Smooth muscle cell (in vitro differentiated cells): ENCODE measurements around the gene IL1RAPL2. TPM values are rescaled to one million over a fixed set of nuclear protein-coding genes. Genes with fewer than 3 reads are reported as not detected.

Source experiments
- DNase-seq: peaks from one replicate; lab custom pipeline; 2025; ENCODE audit not compliant: unreplicated experiment; lab: John Stamatoyannopoulos, UW
- H2AFZ ChIP-seq: fragments of 200-600 bp; sonication (generic); 2 replicates; pipeline ENCODE4 v1.6.0; 2016; ENCODE audit warnings: antibody characterized with exemption, low read depth, mild to moderate bottlenecking
- H3F3A ChIP-seq: fragments of 200-600 bp; sonication (generic); 2 replicates; pipeline ENCODE4 v1.6.0; 2017; ENCODE audit warnings: antibody characterized with exemption, low read depth
- H3K27ac ChIP-seq: fragments of 200-600 bp; sonication (generic); 2 replicates; pipeline ENCODE4 v1.5.1; 2016; ENCODE audit warnings: low read depth, mild to moderate bottlenecking
- H3K27me3 ChIP-seq: fragments of 200-600 bp; sonication (generic); 2 replicates; pipeline ENCODE4 v1.6.1; 2016; ENCODE audit warnings: low read depth, mild to moderate bottlenecking
- H3K36me3 ChIP-seq: fragments of 200-600 bp; sonication (generic); 2 replicates; pipeline ENCODE4 v1.5.1; 2016; ENCODE audit warnings: low read depth
- H3K4me1 ChIP-seq: fragments of 200-600 bp; sonication (generic); 2 replicates; pipeline ENCODE4 v1.5.1; 2016; ENCODE audit warnings: low read depth
- H3K4me2 ChIP-seq: fragments of 200-600 bp; sonication (generic); 2 replicates; pipeline ENCODE4 v1.6.0; 2016; ENCODE audit warnings: mild to moderate bottlenecking
- H3K4me3 ChIP-seq: fragments of 200-600 bp; sonication (generic); 2 replicates; pipeline ENCODE4 v1.5.1; 2016; ENCODE audit warnings: mild to moderate bottlenecking
- H3K79me2 ChIP-seq: fragments of 200-600 bp; sonication (generic); 2 replicates; pipeline ENCODE4 v1.6.0; 2016; ENCODE audit warnings: low read depth, mild to moderate bottlenecking
- H3K9ac ChIP-seq: fragments of 200-600 bp; sonication (generic); 2 replicates; pipeline ENCODE4 v1.6.0; 2016; ENCODE audit warnings: low read depth
- H3K9me3 ChIP-seq: fragments of 200-600 bp; sonication (generic); replicated peaks from 2 replicates; pipeline ENCODE4 v1.5.1; 2016; ENCODE audit warnings: low read depth
- H4K20me1 ChIP-seq: fragments of 200-600 bp; sonication (generic); 2 replicates; pipeline ENCODE4 v1.6.0; 2016; ENCODE audit warnings: low read depth
- WGBS: methylation state at CpG from one replicate; pipeline ENCODE4 v1.1.7; 2016; ENCODE audit warnings: low lambda C conversion rate; 5-methylcytosine and 5-hydroxymethylcytosine counted together
- polyA plus RNA-seq: library from polyadenylated mRNA; unstranded; fragments of >200 nt; fragmentation: Nextera tagmentation; extraction: Ambion mirVana; gene quantifications from 2 replicates; pipeline ENCODE4 v1.2.1, GENCODE V29; 2016
- total RNA-seq: library from RNA; depleted of rRNA; stranded (reverse); fragments of >200 nt; gene quantifications from 2 replicates; pipeline ENCODE4 v1.2.3, GENCODE V29; 2014
- TF ChIP-seq, protein P1 (sequence below): fragments of 200-600 bp; sonication (generic); IDR thresholded peaks from 2 replicates; pipeline ENCODE4 v1.5.1; 2017; ENCODE audit warnings: borderline replicate concordance, mild to moderate bottlenecking, antibody characterized with exemption; ENCODE audit not compliant: insufficient read depth, poor library complexity, severe bottlenecking

The IL1RAPL2 gene
- total and polyA plus RNA-seq, 2 experiments from 2014 or later = not detected

- H2AFZ ChIP-seq = no peak overlapping the region
- no peak overlapping the region for H3K27ac ChIP-seq
- no peak overlapping the region for H3K4me3 ChIP-seq
- TF ChIP-seq, protein P1, sequence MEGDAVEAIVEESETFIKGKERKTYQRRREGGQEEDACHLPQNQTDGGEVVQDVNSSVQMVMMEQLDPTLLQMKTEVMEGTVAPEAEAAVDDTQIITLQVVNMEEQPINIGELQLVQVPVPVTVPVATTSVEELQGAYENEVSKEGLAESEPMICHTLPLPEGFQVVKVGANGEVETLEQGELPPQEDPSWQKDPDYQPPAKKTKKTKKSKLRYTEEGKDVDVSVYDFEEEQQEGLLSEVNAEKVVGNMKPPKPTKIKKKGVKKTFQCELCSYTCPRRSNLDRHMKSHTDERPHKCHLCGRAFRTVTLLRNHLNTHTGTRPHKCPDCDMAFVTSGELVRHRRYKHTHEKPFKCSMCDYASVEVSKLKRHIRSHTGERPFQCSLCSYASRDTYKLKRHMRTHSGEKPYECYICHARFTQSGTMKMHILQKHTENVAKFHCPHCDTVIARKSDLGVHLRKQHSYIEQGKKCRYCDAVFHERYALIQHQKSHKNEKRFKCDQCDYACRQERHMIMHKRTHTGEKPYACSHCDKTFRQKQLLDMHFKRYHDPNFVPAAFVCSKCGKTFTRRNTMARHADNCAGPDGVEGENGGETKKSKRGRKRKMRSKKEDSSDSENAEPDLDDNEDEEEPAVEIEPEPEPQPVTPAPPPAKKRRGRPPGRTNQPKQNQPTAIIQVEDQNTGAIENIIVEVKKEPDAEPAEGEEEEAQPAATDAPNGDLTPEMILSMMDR = no peak
- H3K4me1 ChIP-seq = no peaks in the 10 kb centered on the region
- H3F3A ChIP-seq = no peaks in the 10 kb centered on the region
- whole genome bisulfite sequencing = 39% methylated on average over 1 of the region's 1 CpG
- no peaks in the 10 kb centered on the region for H3K27me3 ChIP-seq
- no peak for DNase-seq
- no peaks in the 10 kb centered on the region for H3K79me2 ChIP-seq
- no peak overlapping the region for H3K9ac ChIP-seq
- H4K20me1 ChIP-seq = no peaks in the 10 kb centered on the region
- no peak overlapping the region for H3K4me2 ChIP-seq
- no peaks in the 10 kb centered on the region for H3K36me3 ChIP-seq
- no peaks in the 10 kb centered on the region for H3K9me3 ChIP-seq
Measured at GRCh38 chrX:105116486-105116885, 550.5 kb downstream of the IL1RAPL2 start.

DNA sequence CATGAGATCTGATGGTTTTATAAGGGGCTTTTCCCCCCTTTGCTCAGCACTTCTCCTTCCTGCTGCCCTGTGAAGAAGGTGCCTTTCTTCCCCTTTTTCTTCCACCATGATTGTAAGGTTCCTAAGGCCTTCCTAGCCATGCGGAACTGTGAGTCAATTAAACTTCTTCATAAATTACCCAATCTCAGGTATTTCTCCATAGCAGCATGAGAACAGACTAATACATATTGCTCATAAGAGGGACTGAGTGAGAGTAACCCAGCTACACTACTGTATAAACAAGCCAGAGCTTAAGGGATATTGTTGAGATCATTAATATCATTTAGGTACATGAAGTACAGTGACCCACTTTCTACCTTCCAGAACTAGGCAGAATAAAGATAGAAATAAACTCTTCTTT is 551.6 kb downstream of the IL1RAPL2 start:
- no peaks in the 10 kb centered on the region for H3K79me2 ChIP-seq
- H3K27me3 ChIP-seq = no peaks in the 10 kb centered on the region
- H3K4me1 ChIP-seq = no peaks in the 10 kb centered on the region
- no peaks in the 10 kb centered on the region for H3F3A ChIP-seq
- H3K36me3 ChIP-seq = no peaks in the 10 kb centered on the region
- no peak overlapping the region for H2AFZ ChIP-seq
- H3K9me3 ChIP-seq = no peaks in the 10 kb centered on the region
- H3K27ac ChIP-seq = no peak overlapping the region
- TF ChIP-seq, protein P1 = no peak
- no peak overlapping the region for H3K4me2 ChIP-seq
- no peak overlapping the region for H3K4me3 ChIP-seq
- WGBS = 90% methylated on average over 1 of the region's 1 CpG
- no peaks in the 10 kb centered on the region for H4K20me1 ChIP-seq
- no peak for DNase-seq
- H3K9ac ChIP-seq = no peak overlapping the region

- H3K36me3 ChIP-seq = no peaks in the 10 kb centered on the region
- H2AFZ ChIP-seq = no peak overlapping the region
- no peak overlapping the region for H3K4me2 ChIP-seq
- H3K27ac ChIP-seq = no peak overlapping the region
- no peaks in the 10 kb centered on the region for H3F3A ChIP-seq
- H3K4me3 ChIP-seq = no peak overlapping the region
- H3K9ac ChIP-seq = no peak overlapping the region
- no peaks in the 10 kb centered on the region for H3K79me2 ChIP-seq
- no peaks in the 10 kb centered on the region for H4K20me1 ChIP-seq
- no peak for DNase-seq
- H3K27me3 ChIP-seq = no peaks in the 10 kb centered on the region
- WGBS = 53% methylated on average over 4 of the region's 4 CpGs
- TF ChIP-seq, protein P1 = no peak
- no peaks in the 10 kb centered on the region for H3K4me1 ChIP-seq
- no peaks in the 10 kb centered on the region for H3K9me3 ChIP-seq
Measured at GRCh38 chrX:105120463-105120862, 554.5 kb downstream of the IL1RAPL2 start.

- TF ChIP-seq, protein P1 = no peak
- Histone ChIP-seq H3K4me1 (no peaks in the 10 kb centered on the region), H3K27ac (no peak overlapping the region), H3K9ac (no peak overlapping the region), H3K4me2 (no peak overlapping the region), H3K4me3 (no peak overlapping the region), H3K27me3 (no peaks in the 10 kb centered on the region), H3K79me2 (no peaks in the 10 kb centered on the region), H4K20me1 (no peaks in the 10 kb centered on the region), H3K36me3 (no peaks in the 10 kb centered on the region), H3F3A (no peaks in the 10 kb centered on the region), H2AFZ (no peak overlapping the region), H3K9me3 (no peaks in the 10 kb centered on the region)
- no peak for DNase-seq
- WGBS = 53% methylated on average over 2 of the region's 2 CpGs
Measured at GRCh38 chrX:105121186-105121585, 555.2 kb downstream of the IL1RAPL2 start.
